Activated naive CD8-positive, alpha-beta T cell treated with anti-CD3 and anti-CD28 coated beads, Interleukin-2, amount 10 ng/mL, durations not matched to agents 7 days and 5 days (primary cell): ENCODE data around the gene LRRC45. TPM values are rescaled to one million over a fixed set of nuclear protein-coding genes. Genes with fewer than 3 reads are reported as not detected.

Experiments used
- ATAC-seq: fragments of 150-1000 bp; cut with Tn5 transposase; one replicate; pipeline ENCODE4 v1.10.0; 2021; ENCODE audit warnings: low read depth, moderate library complexity
- POLR2A ChIA-PET: fragments of 350-600 bp; sonication (Branson Sonifier 250); formaldehyde crosslinking; loops from one replicate; lab custom pipeline; 2021; ENCODE audit warnings: antibody characterized with exemption; lab: Charles Lee
- DNase-seq: peaks from one replicate; pipeline ENCODE4 v3.0.0; 2021
- H3K27ac Mint-ChIP-seq: one replicate; pipeline ENCODE4 v1.8.0; 2022; ENCODE audit warnings: mild to moderate bottlenecking, mixed read lengths
- H3K27me3 Mint-ChIP-seq: one replicate; pipeline ENCODE4 v1.8.0; 2022; ENCODE audit warnings: mild to moderate bottlenecking, moderate library complexity, mixed read lengths
- H3K36me3 Mint-ChIP-seq: one replicate; pipeline ENCODE4 v1.8.0; 2021; ENCODE audit warnings: mild to moderate bottlenecking, mixed read lengths
- H3K4me1 Mint-ChIP-seq: one replicate; pipeline ENCODE4 v1.8.0; 2021; ENCODE audit warnings: mixed read lengths
- H3K4me3 Mint-ChIP-seq: one replicate; pipeline ENCODE4 v1.8.0; 2022; ENCODE audit warnings: mild to moderate bottlenecking, moderate library complexity, mixed read lengths
- H3K9me3 Mint-ChIP-seq: one replicate; pipeline ENCODE4 v1.8.0; 2021; ENCODE audit warnings: mixed read lengths
- total RNA-seq, 2 experiments: library from RNA; stranded (reverse); gene quantifications; one replicate each; pipeline ENCODE4 v1.2.3, GENCODE V29; 2021

LRRC45 gene
- total RNA-seq, 2 experiments from 2014 or later: 41.6 to 45.1 TPM

DNA sequence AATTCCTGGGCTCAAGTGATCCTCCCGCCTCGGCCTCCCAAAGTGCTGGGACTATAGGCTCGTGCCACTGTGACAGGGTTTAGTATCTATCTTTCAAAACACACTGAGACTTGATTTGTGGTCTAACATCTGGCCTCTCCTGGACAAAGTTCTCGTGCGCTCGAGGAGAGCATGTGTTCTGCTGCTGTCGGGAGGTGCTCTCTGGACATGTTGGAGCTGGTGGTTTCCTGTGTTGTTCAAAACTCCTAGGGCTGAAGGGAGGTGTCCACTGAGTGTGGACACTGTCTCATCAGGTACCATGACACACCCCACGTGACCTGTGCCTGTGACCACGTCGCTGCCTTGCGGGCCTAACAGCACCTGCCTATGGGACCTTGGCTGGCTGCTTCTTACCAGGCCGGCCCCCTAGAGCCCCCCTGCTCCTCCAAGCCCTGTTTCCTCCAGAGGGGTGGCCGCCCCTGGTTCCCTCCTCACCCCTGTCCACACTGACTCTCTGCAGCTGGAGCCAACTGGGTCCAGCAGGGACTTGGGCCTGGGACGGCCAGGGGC, 22.9 kb downstream of the LRRC45 start:
- no peak for ATAC-seq
- Mint-ChIP-seq H3K27me3 (no peaks in the 10 kb centered on the region), H3K27ac (no peak overlapping the region), H3K4me1 (peaks cover 5% of the 10 kb centered on the region), H3K9me3 (no peaks in the 10 kb centered on the region), H3K36me3 (peaks cover 2% of the 10 kb centered on the region), H3K4me3 (no peak overlapping the region)
- POLR2A ChIA-PET: no interaction called here
- DNase-seq: no peak

DNA sequence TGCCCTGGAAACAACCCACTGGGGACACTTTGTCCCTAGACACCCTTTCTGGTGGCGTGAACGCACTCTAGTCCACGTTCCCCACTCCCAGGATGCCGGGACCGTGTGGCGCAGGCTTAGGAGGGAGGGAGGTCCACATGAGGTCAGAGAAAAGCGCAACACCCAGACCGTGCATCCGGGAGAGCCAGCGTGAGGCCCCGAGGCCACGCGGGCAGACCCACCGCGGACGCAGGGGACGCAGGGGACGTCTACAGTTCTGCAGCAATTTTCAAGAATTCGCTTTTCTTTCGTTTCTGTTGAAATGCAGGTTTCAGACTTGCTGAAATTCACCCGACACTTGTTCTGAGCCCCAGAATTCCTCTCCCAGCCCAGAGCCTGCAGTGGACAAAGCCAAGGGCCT, 23.8 kb downstream of the LRRC45 start:
- no peaks in the 10 kb centered on the region for H3K27me3 Mint-ChIP-seq
- POLR2A ChIA-PET: no interaction called here
- no peak overlapping the region for H3K4me3 Mint-ChIP-seq
- H3K9me3 Mint-ChIP-seq: no peaks in the 10 kb centered on the region
- H3K4me1 Mint-ChIP-seq: peaks cover 5% of the 10 kb centered on the region
- no peak overlapping the region for H3K27ac Mint-ChIP-seq
- peaks cover 2% of the 10 kb centered on the region for H3K36me3 Mint-ChIP-seq
- ATAC-seq (no peak), DNase-seq (no peak)

DNA sequence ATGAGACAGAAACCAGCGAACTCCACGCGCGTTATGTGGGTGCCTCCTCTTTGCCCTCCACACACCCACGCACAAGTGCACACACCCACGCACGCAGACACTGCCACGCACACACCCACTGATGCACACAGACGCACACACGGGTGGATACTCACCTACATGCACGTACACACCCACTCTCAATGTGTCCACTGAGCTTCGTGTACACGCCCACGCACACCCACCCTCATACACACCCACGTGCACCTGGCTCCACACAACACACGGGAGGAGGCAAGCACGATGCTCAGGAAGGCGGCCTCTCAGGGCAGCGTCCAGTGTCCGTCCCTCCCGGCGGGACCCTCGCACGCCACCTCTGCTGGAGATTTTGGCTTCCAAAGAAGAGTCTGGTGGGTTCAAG, 24.3 kb downstream of the LRRC45 start:
- Mint-ChIP-seq H3K27me3 (no peaks in the 10 kb centered on the region), H3K36me3 (peaks cover 2% of the 10 kb centered on the region), H3K4me3 (no peak overlapping the region), H3K9me3 (no peaks in the 10 kb centered on the region), H3K4me1 (peaks cover 5% of the 10 kb centered on the region), H3K27ac (no peak overlapping the region)
- ATAC-seq: no peak
- no peak for DNase-seq
- POLR2A ChIA-PET: interaction anchor here (1.0 kb wide), 1 partner anchor 10 kb away, joined by 4 read pairs; the partner anchor contains the start of gene DCXR

DNA sequence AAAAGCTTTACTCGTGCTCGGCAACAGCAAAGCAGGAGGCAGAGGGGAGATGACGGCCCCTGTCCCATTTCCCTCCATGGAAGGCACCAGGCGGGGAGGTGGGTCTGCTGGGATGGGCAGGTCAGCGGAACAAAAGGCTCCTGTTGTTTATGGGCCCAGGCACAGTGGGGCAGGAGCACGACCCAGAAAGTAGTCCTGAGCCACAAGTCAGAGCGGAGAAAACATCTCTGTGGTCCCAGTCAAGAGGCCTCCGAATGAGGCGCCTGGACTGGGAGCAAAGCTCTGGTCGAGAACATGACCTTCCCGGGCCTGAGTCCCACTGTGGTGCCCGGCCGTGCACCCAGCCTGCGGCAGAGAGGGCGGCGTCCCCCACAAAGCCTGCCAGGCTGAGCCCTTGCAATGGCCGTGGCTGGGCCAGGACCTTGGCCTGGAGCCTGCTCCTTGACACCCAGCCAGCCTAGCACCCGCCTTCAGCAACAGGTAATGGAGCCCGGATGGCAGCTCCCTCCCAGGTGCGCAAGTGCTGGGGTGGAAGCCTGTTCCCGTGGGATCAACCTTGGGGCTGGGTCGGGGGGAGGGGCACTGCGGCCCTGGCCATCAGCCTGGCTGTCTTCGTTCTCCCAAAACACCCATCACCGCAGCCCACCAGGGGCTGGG, 24.9 kb downstream of the LRRC45 start:
- Mint-ChIP-seq H3K9me3 (no peaks in the 10 kb centered on the region), H3K36me3 (peaks cover 2% of the 10 kb centered on the region), H3K4me3 (no peak overlapping the region), H3K27ac (no peak overlapping the region), H3K4me1 (peaks cover 8% of the 10 kb centered on the region), H3K27me3 (no peaks in the 10 kb centered on the region)
- POLR2A ChIA-PET: interaction anchor here (1.0 kb wide), 1 partner anchor 10 kb away, joined by 4 read pairs; the partner anchor contains the start of gene DCXR
- no peak for ATAC-seq
- no peak for DNase-seq

DNA sequence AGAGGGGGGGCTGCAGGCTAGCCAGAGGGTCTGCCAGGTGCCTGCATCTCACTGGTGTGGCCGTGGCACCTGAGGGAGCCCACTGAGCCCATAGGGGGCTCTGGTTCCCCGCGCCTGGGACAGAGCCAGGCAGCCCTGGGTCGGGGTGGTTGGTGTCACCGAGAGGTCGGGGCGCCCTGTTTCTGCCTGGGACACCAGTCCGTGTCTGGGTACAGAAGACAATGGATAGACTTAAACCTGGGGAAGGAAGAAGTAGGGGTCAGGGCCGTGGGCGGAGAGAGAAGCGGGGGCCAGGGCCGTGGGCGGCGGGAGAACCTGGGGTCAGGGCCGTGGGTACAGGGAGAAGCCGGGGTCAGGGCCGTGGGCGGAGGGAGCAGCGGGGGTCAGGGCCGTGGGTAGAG, 25.5 kb downstream of the LRRC45 start:
- no peak for ATAC-seq
- H3K27me3 Mint-ChIP-seq: no peaks in the 10 kb centered on the region
- no peaks in the 10 kb centered on the region for H3K9me3 Mint-ChIP-seq
- H3K27ac Mint-ChIP-seq: no peak overlapping the region
- H3K4me1 Mint-ChIP-seq: peaks cover 8% of the 10 kb centered on the region
- POLR2A ChIA-PET: interaction anchor here (1.0 kb wide), 1 partner anchor 11 kb away, joined by 4 read pairs; the partner anchor contains the start of gene DCXR
- no peak overlapping the region for H3K4me3 Mint-ChIP-seq
- peaks cover 2% of the 10 kb centered on the region for H3K36me3 Mint-ChIP-seq
- no peak for DNase-seq

DNA sequence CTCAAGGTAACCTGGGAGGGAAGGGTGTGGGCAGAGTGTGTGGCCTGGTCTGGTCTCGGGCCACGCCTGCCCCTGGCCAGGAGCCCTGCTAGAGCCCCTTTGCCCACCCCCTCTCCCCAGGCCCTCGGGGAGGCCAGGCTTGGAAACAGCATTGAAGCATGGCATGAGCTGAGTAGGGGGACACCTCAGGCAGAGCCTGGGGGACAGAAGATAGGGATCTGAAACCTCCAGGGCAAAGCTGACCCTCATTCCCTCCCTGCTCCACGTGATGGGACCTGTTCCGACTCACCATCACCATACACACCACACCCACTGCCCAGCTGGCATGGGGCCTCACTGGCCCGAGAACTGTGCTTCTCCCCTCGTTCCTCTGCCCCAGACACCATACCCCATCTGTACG, 26.0 kb downstream of the LRRC45 start:
- Mint-ChIP-seq H3K36me3 (peaks cover 2% of the 10 kb centered on the region), H3K4me3 (no peak overlapping the region), H3K4me1 (peaks cover 8% of the 10 kb centered on the region), H3K9me3 (no peaks in the 10 kb centered on the region), H3K27me3 (no peaks in the 10 kb centered on the region), H3K27ac (no peak overlapping the region)
- DNase-seq (no peak), ATAC-seq (no peak)
- POLR2A ChIA-PET: no interaction called here

DNA sequence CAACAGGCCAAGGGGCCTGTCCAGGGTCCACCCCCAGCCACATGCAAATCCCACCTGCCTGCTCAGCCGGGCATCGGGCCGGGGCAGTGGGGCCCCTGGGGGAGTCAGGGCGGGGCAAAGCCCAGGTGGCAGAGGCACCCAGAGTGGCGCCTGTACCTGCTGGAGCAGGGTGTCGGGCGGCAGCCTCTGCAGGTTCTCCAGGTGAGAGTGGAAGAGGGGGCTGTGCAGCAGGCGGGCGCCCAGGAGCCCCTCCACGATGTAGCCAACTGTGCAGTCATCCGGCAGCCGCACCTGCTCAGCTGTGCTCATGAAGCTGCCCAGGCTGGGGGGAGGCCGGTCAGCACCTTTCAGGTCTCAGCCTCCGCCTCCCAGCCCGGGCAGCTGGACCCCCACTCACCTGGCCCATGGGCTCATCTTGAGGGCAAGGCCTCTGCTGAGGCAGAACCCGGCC, 26.4 kb downstream of the LRRC45 start:
- Mint-ChIP-seq H3K27ac (no peak overlapping the region), H3K36me3 (peaks cover 2% of the 10 kb centered on the region), H3K9me3 (no peaks in the 10 kb centered on the region), H3K4me3 (no peak overlapping the region), H3K4me1 (peaks cover 8% of the 10 kb centered on the region), H3K27me3 (no peaks in the 10 kb centered on the region)
- DNase-seq (no peak), ATAC-seq (no peak)
- POLR2A ChIA-PET: no interaction called here

DNA sequence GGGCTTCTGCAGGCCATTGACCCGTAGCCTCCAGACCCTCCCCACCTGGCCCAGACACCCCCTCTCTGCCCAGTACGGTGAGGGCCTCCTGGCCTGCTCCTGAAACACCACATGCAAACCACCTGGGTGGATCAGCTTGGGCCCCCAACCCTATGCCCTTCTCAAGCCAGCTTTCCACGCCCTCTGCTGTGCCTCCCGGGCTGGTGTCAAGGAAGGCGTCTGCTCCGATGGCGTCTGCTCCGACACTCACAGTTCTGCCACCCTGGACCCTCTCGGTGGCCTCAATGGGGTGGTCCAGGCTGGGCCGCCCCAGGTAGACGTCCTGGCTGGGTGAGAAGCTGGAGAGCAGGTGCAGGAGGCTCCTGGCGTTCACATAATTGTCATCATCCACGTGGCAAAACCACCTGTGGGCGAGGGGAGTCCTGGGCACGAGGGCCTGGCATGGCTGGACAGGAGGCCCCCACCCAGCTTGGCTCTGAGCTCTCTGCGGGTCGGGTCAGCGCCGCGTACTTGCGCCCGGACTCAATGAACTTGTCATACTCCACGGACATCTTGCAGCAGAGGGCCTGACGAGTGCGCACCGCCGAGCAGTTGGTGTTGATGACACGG, 27.2 kb downstream of the LRRC45 start:
- Mint-ChIP-seq H3K36me3 (peaks cover 2% of the 10 kb centered on the region), H3K4me3 (peak overlapping the region; percentile 86), H3K27me3 (no peaks in the 10 kb centered on the region), H3K4me1 (peaks cover 8% of the 10 kb centered on the region), H3K27ac (peak overlapping the region; percentile 86), H3K9me3 (no peaks in the 10 kb centered on the region)
- DNase-seq (no peak), ATAC-seq (no peak)
- POLR2A ChIA-PET: interaction anchor here (0.8 to 1.7 kb wide), 4 partner anchors 13 to 48 kb away, joined by 3 to 8 read pairs (median 6); partner anchors contain the start of genes DCXR and FASN

DNA sequence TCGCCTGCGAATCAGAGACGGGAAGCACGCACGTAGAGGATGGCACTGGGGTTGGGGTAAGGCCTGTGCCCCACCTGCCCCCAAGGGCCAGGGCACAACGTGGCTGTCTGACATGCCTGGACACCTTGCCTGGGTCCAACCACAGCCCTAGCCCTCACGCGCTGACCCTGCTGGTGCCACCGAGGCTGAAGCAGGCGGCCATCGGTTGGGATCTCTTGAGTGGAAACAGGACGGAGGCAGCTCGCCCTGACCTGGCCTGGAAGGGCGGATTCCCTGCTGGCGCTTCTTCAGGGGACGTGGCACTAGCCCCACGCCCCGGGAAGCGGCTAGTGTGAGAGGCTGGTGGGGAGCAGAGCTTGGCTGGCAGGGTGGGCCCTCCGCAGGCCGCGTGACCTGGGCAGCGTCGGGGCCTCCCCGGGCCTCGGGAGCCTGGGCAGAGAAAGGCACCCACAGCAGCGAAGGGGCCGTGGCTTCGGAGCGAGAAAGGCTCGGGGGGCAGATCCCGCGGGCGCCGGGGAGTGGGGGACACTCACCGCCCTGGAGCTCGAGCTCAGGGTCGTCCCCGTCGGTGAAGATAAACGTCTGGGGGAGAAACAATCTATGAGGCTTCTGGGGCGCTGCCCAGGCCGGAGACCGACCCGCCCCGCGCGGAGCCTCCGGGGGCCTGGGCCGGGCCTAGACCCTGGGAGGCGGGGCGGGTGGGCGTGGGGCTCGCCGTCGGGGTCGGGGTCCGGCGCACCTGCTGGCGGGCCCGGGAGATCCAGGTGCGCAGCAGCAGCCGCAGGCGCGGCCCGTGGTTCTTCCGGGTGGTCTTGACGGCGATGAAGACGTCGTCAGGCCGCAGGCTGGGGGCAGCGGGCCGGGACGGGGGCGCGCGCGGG, 27.9 kb downstream of the LRRC45 start:
- Mint-ChIP-seq H3K4me3 (peak overlapping the region; percentile 86), H3K36me3 (peaks cover 2% of the 10 kb centered on the region), H3K27me3 (no peaks in the 10 kb centered on the region), H3K4me1 (peaks cover 9% of the 10 kb centered on the region), H3K9me3 (no peaks in the 10 kb centered on the region), H3K27ac (peak overlapping the region; percentile 86)
- ATAC-seq: peak; percentile 5
- POLR2A ChIA-PET: interaction anchor here (0.6 to 1.7 kb wide), 6 partner anchors 13 to 56 kb away, joined by 3 to 8 read pairs (median 5); partner anchors contain the start of genes DCXR and FASN
- no peak for DNase-seq

DNA sequence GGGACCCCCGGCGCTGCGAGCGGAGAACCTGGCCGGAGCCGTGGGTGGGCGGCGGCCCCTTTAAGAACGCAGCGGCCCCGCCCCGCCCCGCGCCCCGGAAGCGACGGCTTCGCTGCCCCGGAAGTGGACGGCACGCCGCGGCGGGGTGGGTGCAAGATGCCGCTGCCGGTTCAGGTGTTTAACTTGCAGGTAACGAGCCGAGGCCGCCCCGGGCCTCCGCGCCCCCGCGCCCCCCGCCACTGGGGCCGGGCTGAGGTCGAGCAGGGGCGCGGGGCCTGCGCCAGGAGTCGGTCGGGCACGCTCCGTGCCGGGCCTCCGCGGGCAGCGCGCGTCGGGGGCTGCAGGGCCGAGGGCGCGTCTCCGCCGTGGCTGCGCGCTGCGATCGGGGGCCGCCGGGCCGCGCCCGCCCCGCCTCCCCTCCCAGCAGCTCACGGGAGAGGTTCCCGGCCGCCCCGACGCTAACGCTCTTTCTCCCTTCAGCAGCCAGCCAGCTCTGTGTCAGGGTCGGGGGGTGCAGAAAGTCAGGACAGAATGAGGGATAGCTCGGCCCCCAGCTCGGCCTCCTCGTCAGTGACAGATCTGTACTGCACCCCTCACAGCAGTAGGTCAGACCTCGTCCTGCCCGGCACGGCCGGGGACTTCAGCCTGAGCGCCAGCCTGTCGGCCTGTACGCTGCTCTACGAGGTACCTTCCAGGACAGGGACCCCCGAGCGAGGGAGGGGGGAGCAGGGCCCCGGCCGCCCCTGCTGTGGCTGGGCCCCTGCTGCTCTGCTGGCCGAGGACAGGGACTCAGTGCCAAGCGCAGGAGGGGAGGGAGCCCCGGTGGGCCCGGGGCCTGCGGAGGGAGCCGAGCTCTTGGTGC, 28.9 kb downstream of the LRRC45 start, which contains the start of the genes GPS1 and RFNG:
Gene GPS1, plus strand, starts transcription at position 123 of the 862 bp plus-strand sequence. Its CDS starts 34 bp downstream, at position 157.
Gene RFNG, minus strand, starts transcription at position 36 of the 862 bp plus-strand sequence. CDS start 45 bp downstream, outside the sequence.
- Mint-ChIP-seq H3K9me3 (no peaks in the 10 kb centered on the region), H3K27me3 (no peaks in the 10 kb centered on the region), H3K36me3 (peaks cover 2% of the 10 kb centered on the region), H3K4me3 (peak within 1 kb of the TSS; percentile 86), H3K27ac (peak within 1 kb of the TSS; percentile 86), H3K4me1 (peaks cover 9% of the 10 kb centered on the region)
- ATAC-seq (peak; percentile 84), DNase-seq (peak; percentile 93)
- POLR2A ChIA-PET: interaction anchor here (0.6 to 1.7 kb wide), 6 partner anchors 13 to 341 kb away, joined by 4 to 8 read pairs (median 6); partner anchors contain the start of genes DCXR, DUS1L and FASN

DNA sequence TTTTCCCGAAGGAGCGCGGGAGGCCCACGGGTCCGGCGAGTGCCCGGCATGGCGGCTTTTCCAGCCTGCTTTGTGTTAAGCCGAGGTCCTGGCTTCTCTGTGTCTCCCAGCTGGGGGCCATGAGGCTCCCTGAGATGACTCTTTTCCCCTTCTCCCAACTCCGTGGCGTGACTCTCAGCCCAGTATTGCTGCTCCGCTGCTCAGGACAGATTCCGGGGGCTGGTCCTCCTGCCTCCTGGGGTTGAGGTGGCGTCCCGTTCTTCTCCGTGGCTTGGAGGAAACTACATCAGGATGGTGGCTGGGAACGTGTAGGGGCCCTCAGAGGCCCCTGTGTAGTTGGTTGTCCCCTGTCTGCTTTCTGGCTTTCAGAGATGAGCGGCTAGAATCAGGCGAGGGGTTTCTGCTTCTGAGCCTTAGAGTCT, 29.5 kb downstream of the LRRC45 start:
- Mint-ChIP-seq H3K4me1 (peaks cover 8% of the 10 kb centered on the region), H3K27me3 (no peaks in the 10 kb centered on the region), H3K9me3 (no peaks in the 10 kb centered on the region), H3K36me3 (peaks cover 1% of the 10 kb centered on the region), H3K4me3 (peak overlapping the region; percentile 74), H3K27ac (peak overlapping the region; percentile 58)
- POLR2A ChIA-PET: interaction anchor here (1.2 to 1.4 kb wide), 5 partner anchors 12 to 74 kb away, joined by 3 to 8 read pairs (median 4); partner anchors contain the start of genes DCXR, DUS1L and FASN
- no peak for ATAC-seq
- no peak for DNase-seq

DNA sequence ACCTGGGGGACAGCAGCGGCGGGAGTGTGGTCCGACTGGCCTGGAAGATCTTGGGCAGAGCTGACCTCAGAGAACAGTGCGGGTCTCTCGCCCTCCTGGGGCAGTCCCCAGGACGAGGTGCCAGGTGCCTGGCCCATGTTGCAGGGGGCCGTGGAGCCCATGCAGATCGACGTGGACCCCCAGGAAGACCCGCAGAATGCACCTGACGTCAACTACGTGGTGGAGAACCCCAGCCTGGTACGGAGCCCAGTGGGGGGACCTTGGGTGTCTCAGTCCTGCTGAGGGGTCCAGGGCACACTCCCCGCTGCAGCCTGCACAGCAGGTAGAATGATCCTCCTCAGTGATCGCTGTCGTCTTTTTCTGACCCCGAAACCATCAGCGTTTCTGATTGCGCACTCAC, 30.0 kb downstream of the LRRC45 start:
- no peaks in the 10 kb centered on the region for H3K36me3 Mint-ChIP-seq
- POLR2A ChIA-PET: interaction anchor here (1.2 to 1.3 kb wide), 3 partner anchors 16 to 45 kb away, joined by 3 to 4 read pairs (median 3); partner anchors contain the start of genes DCXR and FASN
- no peak for ATAC-seq

More for the DNA sequence above, 30.0 kb downstream of the LRRC45 start:
- Mint-ChIP-seq H3K27me3 (no peaks in the 10 kb centered on the region), H3K4me1 (peaks cover 8% of the 10 kb centered on the region), H3K9me3 (no peaks in the 10 kb centered on the region), H3K27ac (peak overlapping the region; percentile 58), H3K4me3 (peak overlapping the region; percentile 74)
- DNase-seq: no peak
